ENCODE measurements around the gene PPIL6.
A peak's percentile ranks its signal among the peaks of the same experiment; 100 is the strongest.

PPIL6 gene

GRCh38 chr6:109360791-109361190 lies 79.6 kb downstream of the PPIL6 start:
- DNase-seq, result no peak

- DNase-seq, result no peak
Measured at GRCh38 chr6:109360281-109360680, 80.1 kb downstream of the PPIL6 start.

GRCh38 chr6:109359248-109359647 lies 81.2 kb downstream of the PPIL6 start:
- no peak for DNase-seq

- no peak for DNase-seq
Measured at GRCh38 chr6:109358204-109358603, 82.2 kb downstream of the PPIL6 start.

GRCh38 chr6:109356237-109356636 lies 84.2 kb downstream of the PPIL6 start:
- no peak for DNase-seq

GRCh38 chr6:109351231-109352130 lies 88.9 kb downstream of the PPIL6 start:
- peak; percentile 14 for DNase-seq

- peak; percentile 33 for DNase-seq
Measured at GRCh38 chr6:109349419-109349987, 90.9 kb downstream of the PPIL6 start.

- DNase-seq, result no peak
Measured at GRCh38 chr6:109348226-109348625, 92.2 kb downstream of the PPIL6 start.

GRCh38 chr6:109347779-109348178 lies 92.6 kb downstream of the PPIL6 start:
- no peak for DNase-seq

- no peak for DNase-seq
Measured at GRCh38 chr6:109345986-109346385, 94.4 kb downstream of the PPIL6 start.

GRCh38 chr6:109344226-109344625 lies 96.2 kb downstream of the PPIL6 start:
- DNase-seq, result no peak

GRCh38 chr6:109343518-109343917 lies 96.9 kb downstream of the PPIL6 start:
- DNase-seq, result no peak

- DNase-seq, result no peak
Measured at GRCh38 chr6:109342911-109343310, 97.5 kb downstream of the PPIL6 start.

GRCh38 chr6:109342506-109342905 lies 97.9 kb downstream of the PPIL6 start:
- no peak for DNase-seq

GRCh38 chr6:109340811-109341210 lies 99.6 kb downstream of the PPIL6 start:
- DNase-seq, result no peak
